Muscle of leg (tissue), 11 donors: ENCODE data around the gene TUSC7. TPM values are rescaled to one million over a fixed set of nuclear protein-coding genes. Genes with fewer than 3 reads are reported as not detected.
A peak's percentile ranks its signal among the peaks of the same experiment; 100 is the strongest.

ENCODE experiments used
- DNase-seq: peaks from one replicate; pipeline ENCODE4 v3.0.0; 2013
- H3K27ac ChIP-seq: one replicate; pipeline ENCODE4 v1.5.1; 2013; ENCODE audit warnings: mild to moderate bottlenecking, low read length, control low read depth
- H3K27me3 ChIP-seq: one replicate; pipeline ENCODE4 v1.6.1; 2013; ENCODE audit warnings: low read length; ENCODE audit not compliant: control insufficient read depth, insufficient read depth
- H3K36me3 ChIP-seq: one replicate; pipeline ENCODE4 v1.6.1; 2013; ENCODE audit warnings: low read length; ENCODE audit not compliant: control insufficient read depth, insufficient read depth
- H3K4me1 ChIP-seq: one replicate; pipeline ENCODE4 v1.6.1; 2013; ENCODE audit warnings: low read length; ENCODE audit not compliant: control insufficient read depth, insufficient read depth
- H3K4me3 ChIP-seq: one replicate; pipeline ENCODE4 v1.5.1; 2013; ENCODE audit warnings: low read length, control low read depth
- H3K9me3 ChIP-seq: replicated peaks from 2 replicates; pipeline ENCODE4 v1.6.1; 2013; ENCODE audit warnings: low read depth, low read length; ENCODE audit not compliant: control insufficient read depth
- WGBS: methylation state at CpG from one replicate; pipeline ENCODE4 v1.1.5; 2013; ENCODE audit warnings: missing lambda C conversion rate; ENCODE audit not compliant: insufficient coverage; 5-methylcytosine and 5-hydroxymethylcytosine counted together
- polyA plus RNA-seq, 8 donors: library from polyadenylated mRNA; unstranded; fragments of 120-200 nt; gene quantifications; one replicate each; pipeline versions ENCODE4 v1.2.1 to v1.2.3, GENCODE V29; 2013; ENCODE audit warnings: inconsistent platforms in 1 of 8, low replicate concordance in 1 of 8; ENCODE audit not compliant: insufficient read length in 8 of 8, insufficient read depth in 1 of 8
- total RNA-seq: library from RNA; stranded (reverse); fragments of 120-200 nt; gene quantifications from one replicate; pipeline ENCODE4 v1.2.4, GENCODE V29; 2013

Gene TUSC7
- total and polyA plus RNA-seq, 9 donors = not detected

DNA sequence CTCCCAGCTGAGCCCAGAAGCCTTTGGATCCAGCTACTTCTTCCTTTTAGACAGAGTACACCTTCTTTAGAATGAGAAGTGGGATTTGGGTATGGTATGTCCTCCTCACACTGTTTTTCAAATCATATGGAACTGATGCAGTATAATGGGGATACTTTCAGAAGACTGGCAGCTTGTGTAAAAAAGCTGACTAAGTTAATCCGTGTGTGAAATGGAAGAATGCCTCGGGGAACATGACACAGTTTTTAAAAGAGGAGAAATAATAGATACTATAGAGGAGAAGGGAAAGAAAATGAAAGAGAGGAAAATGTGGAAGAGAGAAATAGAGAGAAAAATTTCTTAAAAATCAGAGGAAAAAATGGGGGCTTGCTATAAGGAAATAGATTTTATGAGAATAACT is 47.7 kb downstream of the TUSC7 start:
- peak; percentile 6 for DNase-seq
- Histone ChIP-seq H3K4me1 (no peaks in the 10 kb centered on the region), H3K4me3 (no peak overlapping the region), H3K9me3 (no peaks in the 10 kb centered on the region), H3K27me3 (no peaks in the 10 kb centered on the region), H3K27ac (no peak overlapping the region), H3K36me3 (no peaks in the 10 kb centered on the region)
- 33% methylated on average over 2 of the region's 2 CpGs for WGBS

DNA sequence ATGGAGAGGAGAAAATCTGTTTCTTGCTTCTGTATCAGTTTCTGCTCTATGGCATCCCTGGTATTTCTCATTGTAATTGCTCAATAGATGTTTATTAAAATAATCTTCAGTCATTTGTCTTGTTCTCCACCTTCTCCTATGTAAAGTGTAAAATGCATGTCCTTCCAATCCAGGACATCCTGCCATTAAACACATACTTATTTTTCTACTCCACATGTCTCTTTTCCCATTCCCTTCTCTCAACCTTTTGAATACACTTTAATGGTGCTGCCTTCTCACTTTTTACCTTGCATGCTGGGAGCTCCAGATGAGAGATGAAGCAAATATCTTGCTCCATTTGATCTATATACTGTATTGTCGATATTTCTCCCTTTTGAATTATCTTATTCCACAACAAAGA is 49.7 kb downstream of the TUSC7 start:
- Histone ChIP-seq H3K9me3 (no peaks in the 10 kb centered on the region), H3K36me3 (no peaks in the 10 kb centered on the region), H3K4me1 (no peaks in the 10 kb centered on the region), H3K27me3 (no peaks in the 10 kb centered on the region), H3K27ac (no peak overlapping the region), H3K4me3 (no peak overlapping the region)
- WGBS = no CpG with 5 or more reads among the region's 1 CpG
- no peak for DNase-seq
